Heart right ventricle (tissue), 16 donors: ENCODE measurements around the gene ADAM11. TPM values are rescaled to one million over a fixed set of nuclear protein-coding genes. Genes with fewer than 3 reads are reported as not detected.

ENCODE experiments used
- ATAC-seq, 8 donors: fragments of 200-7000 bp; cut with Tn5 transposase; one replicate each; pipeline ENCODE4 v1.9.1; 2020; ENCODE audit warnings: mild to moderate bottlenecking in 8 of 8, moderate library complexity in 8 of 8, moderate number of reproducible peaks in 1 of 8
- DNase-seq, 2 donors: peaks; one replicate each; pipeline ENCODE4 v3.0.0-alpha.2; 2020
- H3K27ac ChIP-seq, 10 donors: fragments of 200-600 bp; sonication (generic) in 2 of 10; one replicate each; pipeline versions ENCODE4 v1.5.0 to v1.8.0; 2020 to 2022; ENCODE audit warnings: mild to moderate bottlenecking in 3 of 10
- H3K27me3 ChIP-seq, 7 donors: fragments of 200-600 bp; one replicate each; pipeline ENCODE4 v1.8.0; 2021 to 2022; ENCODE audit warnings: mild to moderate bottlenecking in 2 of 7
- H3K36me3 ChIP-seq, 9 donors: fragments of 200-600 bp; sonication (generic) in 1 of 9; one replicate each; pipeline versions ENCODE4 v1.5.0 to v1.8.0; 2020 to 2022; ENCODE audit warnings: mild to moderate bottlenecking in 2 of 9
- H3K4me1 ChIP-seq, 9 donors: fragments of 200-600 bp; sonication (generic) in 1 of 9; one replicate each; pipeline versions ENCODE4 v1.5.0 to v1.8.0; 2020 to 2022; ENCODE audit warnings: mild to moderate bottlenecking in 4 of 9
- H3K4me3 ChIP-seq, 10 donors: fragments of 200-600 bp; sonication (generic) in 2 of 10; one replicate each; pipeline versions ENCODE4 v1.5.0 to v1.8.0; 2020 to 2022; ENCODE audit warnings: mild to moderate bottlenecking in 7 of 10, moderate library complexity in 2 of 10
- H3K9me3 ChIP-seq, 11 donors: fragments of 200-600 bp in 10 of 11; sonication (generic) in 2 of 11; one replicate each; pipeline versions ENCODE4 v1.5.0 to v1.8.0; 2013 to 2022; ENCODE audit warnings: mild to moderate bottlenecking in 2 of 11, control low read depth in 1 of 11, moderate library complexity in 1 of 11
- WGBS, 2 donors: extraction: QIAGEN DNeasy Blood & Tissue Kit; methylation state at CpG; one replicate each; pipeline ENCODE4 v1.1.7; 2013; ENCODE audit warnings: inconsistent platforms in 1 of 2; 5-methylcytosine and 5-hydroxymethylcytosine counted together
- intact Hi-C, 10 donors: fragments of 100-400 bp; cut with DNase I; formaldehyde crosslinking; loops; one replicate each; pipeline versions ENCODE4 v1.11.1 to v1.14.2; 2022
- polyA plus RNA-seq, 2 donors: library from polyadenylated mRNA; stranded (reverse); fragments of 200-250 nt; gene quantifications; one replicate each; pipeline ENCODE4 v1.2.3, GENCODE V29; 2013
- total RNA-seq, 10 donors: library from RNA; stranded (reverse); fragmentation: NEBNext Ultra II Directional in 3 of 10; extraction: Animal tissue kit (Norgen Biotek cat#: 25700) in 3 of 10; gene quantifications; one replicate each; pipeline versions ENCODE4 v1.2.1 to v1.2.4, GENCODE V29; 2021 to 2023
- TF ChIP-seq, protein P1 (sequence below), 9 donors: fragments of 200-600 bp; sonication (generic) in 2 of 9; IDR thresholded peaks; one replicate each; pipeline versions ENCODE4 v1.5.0 to v1.8.0; 2021 to 2022; ENCODE audit warnings: antibody characterized with exemption in 9 of 9, mild to moderate bottlenecking in 5 of 9, moderate library complexity in 1 of 9
- donor health status: Arrhythmogenic right ventricular cardiomyopathy.
- donor health status: ischemic (EF 13 %, LVEDD 7.1; RV severe dilation, severe dysfunction).
- donor health status: healthy with polysubstance abuse.
- donor health status: DM: no; HTN: yes; CAD: no.
- donor health status: DM: no; HTN: no; CAD: no.
- donor health status: ischemic (EF 25% LVEDD 6.9; RV normal size, moderate dysfunction).
- donor health status: ischemic (EF 25% LVEDD 5.7; RV mildly dilated, moderate dysfunction).
- donor health status: healthy.
- donor health status: DM: yes; HTN: yes; CAD: no.
- donor health status: Ischemic cardiomyopathy.
- donor health status: ischemic (EF 35%, LVEDD 5.7; RV mildly dilated, moderate dysfunction).
- donor health status: nonischemic (EF 11% LVEDD 7.7; RV severe dilation, severe dysfunction).
- donor health status: DM: yes; HTN: yes; CAD: no.
- donor health status: PGD.
- donor health status: ischemic (EF 29% LVEDD 5.4; RV normal size, mild dysfunction).
- donor health status: nonischemic (EF 23%, LVEDD 6.1; RV moderate dilation, normal function).

ADAM11 gene
- total and polyA plus RNA-seq, 12 donors, result 0.75 to 18.3 (median 7.8) TPM

DNA sequence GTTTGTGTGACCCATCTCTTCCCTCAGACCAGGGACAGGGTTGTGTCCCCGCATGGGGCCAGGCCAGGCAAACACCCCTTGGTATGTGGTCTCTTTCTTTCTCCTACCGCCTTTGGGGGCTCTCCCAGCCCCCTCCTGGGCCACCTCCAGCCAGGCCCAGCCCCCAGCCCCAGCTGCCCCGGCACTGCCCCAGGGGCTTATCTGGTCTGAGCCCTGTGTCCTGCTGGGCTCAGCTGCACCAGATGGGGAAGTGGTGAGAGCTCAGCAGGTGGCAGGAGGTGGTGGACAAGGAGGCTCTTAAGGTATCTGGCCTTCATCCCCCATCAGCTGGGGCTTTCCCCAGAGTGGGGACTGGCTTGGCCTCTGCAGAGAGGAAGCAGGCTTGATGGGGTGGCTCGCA lies 8.7 kb downstream of the ADAM11 start:
- peaks cover 0 to 3% (median 0%) of the 10 kb centered on the region in 7 donors for H3K27me3 ChIP-seq
- H3K4me3 ChIP-seq, result no peak overlapping the region
- DNase-seq, result no peak
- peaks cover 0 to 4% (median 0%) of the 10 kb centered on the region in 9 donors for H3K4me1 ChIP-seq
- H3K9me3 ChIP-seq, result no peaks in the 10 kb centered on the region
- no peak for ATAC-seq
- WGBS, 2 donors, result 48 to 65% methylated on average over 4 of the region's 4 CpGs
- TF ChIP-seq, protein P1, sequence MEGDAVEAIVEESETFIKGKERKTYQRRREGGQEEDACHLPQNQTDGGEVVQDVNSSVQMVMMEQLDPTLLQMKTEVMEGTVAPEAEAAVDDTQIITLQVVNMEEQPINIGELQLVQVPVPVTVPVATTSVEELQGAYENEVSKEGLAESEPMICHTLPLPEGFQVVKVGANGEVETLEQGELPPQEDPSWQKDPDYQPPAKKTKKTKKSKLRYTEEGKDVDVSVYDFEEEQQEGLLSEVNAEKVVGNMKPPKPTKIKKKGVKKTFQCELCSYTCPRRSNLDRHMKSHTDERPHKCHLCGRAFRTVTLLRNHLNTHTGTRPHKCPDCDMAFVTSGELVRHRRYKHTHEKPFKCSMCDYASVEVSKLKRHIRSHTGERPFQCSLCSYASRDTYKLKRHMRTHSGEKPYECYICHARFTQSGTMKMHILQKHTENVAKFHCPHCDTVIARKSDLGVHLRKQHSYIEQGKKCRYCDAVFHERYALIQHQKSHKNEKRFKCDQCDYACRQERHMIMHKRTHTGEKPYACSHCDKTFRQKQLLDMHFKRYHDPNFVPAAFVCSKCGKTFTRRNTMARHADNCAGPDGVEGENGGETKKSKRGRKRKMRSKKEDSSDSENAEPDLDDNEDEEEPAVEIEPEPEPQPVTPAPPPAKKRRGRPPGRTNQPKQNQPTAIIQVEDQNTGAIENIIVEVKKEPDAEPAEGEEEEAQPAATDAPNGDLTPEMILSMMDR (IDR thresholded peaks at IDR 0.05), result no peak
- H3K27ac ChIP-seq, result no peak overlapping the region
- intact Hi-C loops, result loop anchor here in 1 of 10 donors (10.0 kb wide), 1 partner anchor 417 kb away; no protein-coding TSS in a partner anchor
- no peaks in the 10 kb centered on the region for H3K36me3 ChIP-seq

DNA sequence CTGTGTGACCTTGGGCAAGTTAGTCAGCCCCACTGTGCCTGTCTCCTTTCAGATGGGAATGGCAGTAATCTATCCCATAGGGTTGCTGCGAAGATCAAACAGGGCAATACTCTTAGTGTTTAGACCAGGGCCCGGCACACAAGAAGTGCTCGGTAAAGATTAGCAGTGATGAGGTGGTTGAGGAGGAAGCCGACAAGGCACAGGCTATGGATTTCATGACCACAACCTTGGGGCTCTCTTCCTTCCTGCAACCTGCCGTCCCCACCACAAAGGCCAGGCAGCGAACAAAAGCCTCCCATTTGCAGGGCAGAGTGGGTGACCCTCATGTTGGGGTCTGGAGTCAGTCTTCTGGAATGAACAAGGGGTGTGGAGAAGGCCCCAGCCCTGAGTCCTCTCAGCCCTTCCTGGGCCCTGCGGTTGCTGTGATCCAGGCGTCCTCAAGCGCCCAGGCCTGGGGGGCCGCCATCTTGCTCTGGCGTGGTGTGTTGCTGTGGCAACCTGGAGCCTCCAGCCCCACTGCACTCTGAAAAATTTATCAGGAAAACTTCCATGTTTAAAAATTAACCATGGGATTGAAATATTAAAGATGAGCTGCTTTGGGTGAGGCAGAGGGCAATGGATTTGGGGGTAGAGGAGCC lies 9.8 kb downstream of the ADAM11 start:
- intact Hi-C loops, result loop anchor here in 1 of 10 donors (10.0 kb wide), 1 partner anchor 416 kb away; no protein-coding TSS in a partner anchor
- no peak for ATAC-seq

DNA sequence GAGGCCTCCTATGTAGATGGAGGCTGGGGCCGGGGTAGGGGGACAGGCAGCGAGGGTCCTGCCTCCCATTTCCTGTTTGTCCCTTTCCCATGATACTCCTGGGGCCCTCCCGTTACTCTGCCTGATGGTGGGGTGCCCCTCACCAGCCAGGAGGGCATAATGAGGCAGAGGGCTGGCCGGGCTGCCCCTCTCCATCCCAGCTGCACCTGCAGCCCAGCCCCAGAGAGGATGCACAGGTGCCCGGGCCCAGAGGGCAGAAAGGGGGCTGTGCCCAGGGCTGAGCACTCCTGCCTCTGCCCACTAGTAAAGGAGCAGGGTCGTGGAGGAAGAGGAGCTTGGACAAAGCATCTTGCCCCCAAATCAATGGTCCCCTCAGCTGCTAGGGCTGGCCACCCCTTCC lies 10.4 kb downstream of the ADAM11 start:
- WGBS, 2 donors, result 61 to 71% methylated on average over 6 of the region's 6 CpGs
- H3K9me3 ChIP-seq, result no peaks in the 10 kb centered on the region
- H3K27ac ChIP-seq, result no peak overlapping the region
- TF ChIP-seq, protein P1 (IDR thresholded peaks at IDR 0.05), result no peak
- H3K4me1 ChIP-seq, result peaks cover 0 to 4% (median 0%) of the 10 kb centered on the region in 9 donors
- DNase-seq, result no peak
- intact Hi-C loops, result loop anchor here in 1 of 10 donors (10.0 kb wide), 1 partner anchor 416 kb away; no protein-coding TSS in a partner anchor
- ATAC-seq, result no peak
- H3K27me3 ChIP-seq, result peaks cover 0 to 17% (median 0%) of the 10 kb centered on the region in 7 donors
- no peak overlapping the region for H3K4me3 ChIP-seq
- H3K36me3 ChIP-seq, result no peaks in the 10 kb centered on the region

More for the DNA sequence above, 9.8 kb downstream of the ADAM11 start:
- peaks cover 0 to 14% (median 0%) of the 10 kb centered on the region in 7 donors for H3K27me3 ChIP-seq
- TF ChIP-seq, protein P1 (IDR thresholded peaks at IDR 0.05), result no peak
- H3K9me3 ChIP-seq, result no peaks in the 10 kb centered on the region
- 85 to 88% methylated on average over 11 of the region's 11 CpGs for WGBS, 2 donors
- H3K27ac ChIP-seq, result no peak overlapping the region
- no peaks in the 10 kb centered on the region for H3K36me3 ChIP-seq
- peaks cover 0 to 4% (median 0%) of the 10 kb centered on the region in 9 donors for H3K4me1 ChIP-seq
- no peak overlapping the region for H3K4me3 ChIP-seq
- no peak for DNase-seq

DNA sequence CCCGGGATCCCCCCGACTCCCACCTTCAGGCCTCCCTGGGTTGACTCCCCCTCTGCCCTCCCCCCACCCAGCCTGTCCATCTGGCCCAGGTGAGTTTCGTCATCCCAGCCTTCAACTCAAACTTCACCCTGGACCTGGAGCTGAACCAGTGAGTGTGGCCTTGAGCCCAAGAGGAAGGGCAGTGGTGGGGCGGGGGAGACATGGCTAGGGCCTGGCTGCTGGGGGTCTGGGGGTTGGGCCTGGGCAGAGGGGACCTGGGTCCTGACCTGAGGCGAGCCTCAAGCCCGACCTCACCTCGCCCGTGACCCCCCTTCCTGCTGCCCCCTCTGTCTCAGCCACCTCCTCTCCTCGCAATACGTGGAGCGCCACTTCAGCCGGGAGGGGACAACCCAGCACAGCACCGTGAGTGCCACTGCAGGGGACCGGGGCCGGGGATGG lies 10.9 kb downstream of the ADAM11 start:
- Histone ChIP-seq H3K4me1 (peaks cover 0 to 6% (median 0%) of the 10 kb centered on the region in 9 donors), H3K27ac (no peak overlapping the region), H3K4me3 (no peak overlapping the region), H3K9me3 (no peaks in the 10 kb centered on the region), H3K36me3 (no peaks in the 10 kb centered on the region), H3K27me3 (peaks cover 0 to 22% (median 0%) of the 10 kb centered on the region in 7 donors)
- intact Hi-C loops, result loop anchor here in 6 of 10 donors (5.0 to 10.0 kb wide), 6 partner anchors 245 to 415 kb away; no protein-coding TSS in a partner anchor
- TF ChIP-seq, protein P1 (IDR thresholded peaks at IDR 0.05), result no peak
- 78% methylated on average over 15 of the region's 15 CpGs for WGBS, 2 donors
- no peak for DNase-seq
- no peak for ATAC-seq
